GM12878 (cell line): ENCODE data around the gene ZNF837.

Experiments
- BRCA1 ChIP-seq: IDR thresholded peaks from 2 replicates; pipeline ENCODE4 v1.6.1; 2011; ENCODE audit warnings: low read depth, low read length, improper control_type of control experiment
- CBX5 ChIP-seq: sonication (generic); IDR thresholded peaks from 2 replicates; pipeline ENCODE4 v1.6.1; 2016; ENCODE audit warnings: low read depth, moderate library complexity, mild to moderate bottlenecking, inconsistent platforms
- EGR1 ChIP-seq, 2 experiments: IDR thresholded peaks; 1 replicate in 1 of 2; 2 replicates in 1 of 2; pipeline ENCODE4 v1.6.1; 2011 to 2012; ENCODE audit warnings: low read depth in 2 of 2, low read length in 2 of 2, borderline replicate concordance in 1 of 2, mild to moderate bottlenecking in 1 of 2, moderate library complexity in 1 of 2
- FOS ChIP-seq: IDR thresholded peaks from 3 replicates; pipeline ENCODE4 v1.6.1; 2011; ENCODE audit warnings: borderline replicate concordance; ENCODE audit not compliant: insufficient read length; ENCODE audit errors: extremely low read depth
- HDGF ChIP-seq: fragments of 450-650 bp; IDR thresholded peaks from 2 replicates; pipeline ENCODE4 v1.6.1; 2016; ENCODE audit warnings: antibody characterized with exemption
- IRF3 ChIP-seq: fragments of 450-650 bp; IDR thresholded peaks from 2 replicates; pipeline ENCODE4 v1.6.1; 2014; ENCODE audit warnings: mild to moderate bottlenecking
- KDM1A ChIP-seq: fragments of 200-600 bp; sonication (generic); IDR thresholded peaks from 2 replicates; pipeline ENCODE4 v1.6.1; 2016; ENCODE audit warnings: borderline replicate concordance
- MXI1 ChIP-seq: fragments of 150-350 bp; IDR thresholded peaks from 2 replicates; pipeline ENCODE4 v1.6.1; 2011; ENCODE audit warnings: low read depth, mild to moderate bottlenecking, inconsistent platforms, low read length, improper control_type of control experiment
- POLR2A ChIP-seq: IDR thresholded peaks from 2 replicates; pipeline ENCODE4 v1.6.1; 2011; ENCODE audit warnings: low read depth, mild to moderate bottlenecking, low read length
- SMC3 ChIP-seq: IDR thresholded peaks from 2 replicates; pipeline ENCODE4 v1.6.1; 2011; ENCODE audit warnings: low read length, improper control_type of control experiment, borderline replicate concordance
- SRF ChIP-seq, 2 experiments: IDR thresholded peaks; 2 replicates each; pipeline ENCODE4 v1.6.1; 2011; ENCODE audit warnings: low read depth in 2 of 2, low read length in 2 of 2, mild to moderate bottlenecking in 1 of 2, moderate library complexity in 1 of 2
- TCF7 ChIP-seq: IDR thresholded peaks from 2 replicates; pipeline ENCODE4 v1.6.1; 2014; ENCODE audit warnings: antibody characterized with exemption, borderline replicate concordance
- ZZZ3 ChIP-seq: IDR thresholded peaks from 2 replicates; pipeline ENCODE4 v1.6.1; 2011; ENCODE audit warnings: low read depth; ENCODE audit not compliant: control insufficient read depth, insufficient read length
- TF ChIP-seq, protein P1 (sequence below), 3 experiments: IDR thresholded peaks in 2 of 3; conservative IDR thresholded peaks in 1 of 3; 2 replicates each; pipeline ENCODE4 v1.5.1; 2011; ENCODE audit warnings: low read depth in 3 of 3, low read length in 3 of 3, mild to moderate bottlenecking in 3 of 3, control low read depth in 2 of 3, moderate library complexity in 2 of 3, inconsistent platforms in 1 of 3, mixed read lengths in 1 of 3; ENCODE audit not compliant: control insufficient read depth in 2 of 3, insufficient read depth in 1 of 3; ENCODE audit errors: extremely low read depth in 1 of 3

- TF ChIP-seq MXI1 (no peak), IRF3 (no peak), POLR2A (no peak), ZZZ3 (no peak), HDGF (no peak), SMC3 (no peak), EGR1 (IDR thresholded peaks at IDR 0.05; ENCODE audit: borderline replicate concordance in 1 of 2, low read depth in 2 of 2, low read length in 2 of 2) (no peak), KDM1A (no peak), SRF (IDR thresholded peaks at IDR 0.05; ENCODE audit: low read depth in 2 of 2, low read length in 2 of 2) (no peak), CBX5 (no peak), FOS (no peak), TCF7 (no peak), BRCA1 (no peak)
- TF ChIP-seq, protein P1, sequence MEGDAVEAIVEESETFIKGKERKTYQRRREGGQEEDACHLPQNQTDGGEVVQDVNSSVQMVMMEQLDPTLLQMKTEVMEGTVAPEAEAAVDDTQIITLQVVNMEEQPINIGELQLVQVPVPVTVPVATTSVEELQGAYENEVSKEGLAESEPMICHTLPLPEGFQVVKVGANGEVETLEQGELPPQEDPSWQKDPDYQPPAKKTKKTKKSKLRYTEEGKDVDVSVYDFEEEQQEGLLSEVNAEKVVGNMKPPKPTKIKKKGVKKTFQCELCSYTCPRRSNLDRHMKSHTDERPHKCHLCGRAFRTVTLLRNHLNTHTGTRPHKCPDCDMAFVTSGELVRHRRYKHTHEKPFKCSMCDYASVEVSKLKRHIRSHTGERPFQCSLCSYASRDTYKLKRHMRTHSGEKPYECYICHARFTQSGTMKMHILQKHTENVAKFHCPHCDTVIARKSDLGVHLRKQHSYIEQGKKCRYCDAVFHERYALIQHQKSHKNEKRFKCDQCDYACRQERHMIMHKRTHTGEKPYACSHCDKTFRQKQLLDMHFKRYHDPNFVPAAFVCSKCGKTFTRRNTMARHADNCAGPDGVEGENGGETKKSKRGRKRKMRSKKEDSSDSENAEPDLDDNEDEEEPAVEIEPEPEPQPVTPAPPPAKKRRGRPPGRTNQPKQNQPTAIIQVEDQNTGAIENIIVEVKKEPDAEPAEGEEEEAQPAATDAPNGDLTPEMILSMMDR (IDR thresholded peaks at IDR 0.05 in 2 of 3, conservative IDR thresholded peaks at IDR 0.05 in 1 of 3; ENCODE audit: control insufficient read depth in 2 of 3, extremely low read depth in 1 of 3, insufficient read depth in 1 of 3, low read depth in 3 of 3, low read length in 3 of 3): no peak
Measured at GRCh38 chr19:58355215-58355796, 25.5 kb downstream of the ZNF837 start.
